ENCODE measurements around the gene MUTYH. TPM values are rescaled to one million over a fixed set of nuclear protein-coding genes. Genes with fewer than 3 reads are reported as not detected.
A peak's percentile ranks its signal among the peaks of the same experiment; 100 is the strongest.

Gene MUTYH
- total RNA-seq, 6 donors from 2014 or later = 10.3 to 105 (median 24.5) TPM

- H3K36me3 ChIP-seq = no peaks in the 10 kb centered on the region
- peaks cover 9 to 14% (median 13%) of the 10 kb centered on the region in 4 donors for H3K4me1 ChIP-seq
- ATAC-seq (ENCODE audit: low FRiP score in 2 of 2) = no peak
- H3K27me3 ChIP-seq = no peaks in the 10 kb centered on the region
- H3K4me3 ChIP-seq = no peak overlapping the region
- DNase-seq = no peak
- TF ChIP-seq POLR2AphosphoS5 (IDR thresholded peaks at IDR 0.05) (no peak), EP300 (IDR thresholded peaks at IDR 0.05) (no peak), POLR2A (IDR thresholded peaks at IDR 0.05) (no peak), CTCF (IDR thresholded peaks at IDR 0.05) (no peak)
- H3K9me3 ChIP-seq = no peaks in the 10 kb centered on the region
- no peak overlapping the region for H3K27ac ChIP-seq
- WGBS, 2 donors = 59 to 75% methylated on average over 2 of the region's 2 CpGs
Measured at GRCh38 chr1:45300669-45300997, 39.6 kb downstream of the MUTYH start.

GRCh38 chr1:45299981-45300668, 40.1 kb downstream of the MUTYH start:
- peak in 1 of 2 donors; percentile 43 for DNase-seq
- no peaks in the 10 kb centered on the region for H3K36me3 ChIP-seq
- H3K27ac ChIP-seq = no peak overlapping the region
- peak in 1 of 2 donors; percentile 34 for ATAC-seq (ENCODE audit: low FRiP score in 2 of 2)
- H3K27me3 ChIP-seq = no peaks in the 10 kb centered on the region
- TF ChIP-seq POLR2AphosphoS5 (IDR thresholded peaks at IDR 0.05) = no peak
- no peak for TF ChIP-seq POLR2A (IDR thresholded peaks at IDR 0.05)
- no peak for TF ChIP-seq EP300 (IDR thresholded peaks at IDR 0.05)
- TF ChIP-seq CTCF (IDR thresholded peaks at IDR 0.05) = peak; percentile 58 to 76 (median 68)
- WGBS, 2 donors = 9% methylated on average over 4 of the region's 4 CpGs
- H3K9me3 ChIP-seq = no peaks in the 10 kb centered on the region
- no peak overlapping the region for H3K4me3 ChIP-seq
- peaks cover 9 to 14% (median 13%) of the 10 kb centered on the region in 4 donors for H3K4me1 ChIP-seq

GRCh38 chr1:45299296-45299695, 40.9 kb downstream of the MUTYH start:
- no peak for TF ChIP-seq POLR2A (IDR thresholded peaks at IDR 0.05)
- no peak for TF ChIP-seq POLR2AphosphoS5 (IDR thresholded peaks at IDR 0.05)
- TF ChIP-seq EP300 (IDR thresholded peaks at IDR 0.05) = no peak
- TF ChIP-seq CTCF (IDR thresholded peaks at IDR 0.05) = no peak
- Histone ChIP-seq H3K27ac (no peak overlapping the region), H3K4me3 (no peak overlapping the region), H3K9me3 (no peaks in the 10 kb centered on the region), H3K27me3 (no peaks in the 10 kb centered on the region), H3K36me3 (no peaks in the 10 kb centered on the region), H3K4me1 (peaks cover 2 to 8% (median 6%) of the 10 kb centered on the region in 4 donors)
- DNase-seq = no peak
- 90% methylated on average over 1 of the region's 1 CpG; no CpG with 5 or more reads in 1 of the 2 donors for WGBS, 2 donors
- no peak for ATAC-seq (ENCODE audit: low FRiP score in 2 of 2)

GRCh38 chr1:45297666-45298356, 42.4 kb downstream of the MUTYH start:
- Histone ChIP-seq H3K4me1 (peaks cover 0 to 3% (median 2%) of the 10 kb centered on the region in 4 donors), H3K9me3 (no peaks in the 10 kb centered on the region), H3K27ac (no peak overlapping the region), H3K36me3 (no peaks in the 10 kb centered on the region), H3K4me3 (no peak overlapping the region), H3K27me3 (no peaks in the 10 kb centered on the region)
- TF ChIP-seq CTCF (IDR thresholded peaks at IDR 0.05) (no peak), EP300 (IDR thresholded peaks at IDR 0.05) (no peak), POLR2A (IDR thresholded peaks at IDR 0.05) (no peak)
- WGBS, 2 donors = 75 to 81% methylated on average over 8 of the region's 8 CpGs
- DNase-seq = no peak
- no peak for ATAC-seq (ENCODE audit: low FRiP score in 2 of 2)

Measured in upper lobe of left lung (tissue), 6 donors.